Sigmoid colon (tissue), 3 donors: ENCODE data around the gene MSL3.

Experiments used
- POLR2A ChIP-seq, 2 donors: fragments of 450-650 bp; IDR thresholded peaks; one replicate each; pipeline ENCODE4 v1.6.1; 2016; ENCODE audit warnings: antibody characterized with exemption in 2 of 2, mild to moderate bottlenecking in 2 of 2, moderate library complexity in 2 of 2
- TF ChIP-seq, protein P1 (sequence below), 4 experiments: fragments of 450-650 bp in 3 of 4; fragments of 200-600 bp in 1 of 4; IDR thresholded peaks; one replicate each; pipeline ENCODE4 v1.5.1; 2016 to 2019; ENCODE audit warnings: antibody characterized with exemption in 4 of 4, mild to moderate bottlenecking in 3 of 4, moderate library complexity in 2 of 4

DNA sequence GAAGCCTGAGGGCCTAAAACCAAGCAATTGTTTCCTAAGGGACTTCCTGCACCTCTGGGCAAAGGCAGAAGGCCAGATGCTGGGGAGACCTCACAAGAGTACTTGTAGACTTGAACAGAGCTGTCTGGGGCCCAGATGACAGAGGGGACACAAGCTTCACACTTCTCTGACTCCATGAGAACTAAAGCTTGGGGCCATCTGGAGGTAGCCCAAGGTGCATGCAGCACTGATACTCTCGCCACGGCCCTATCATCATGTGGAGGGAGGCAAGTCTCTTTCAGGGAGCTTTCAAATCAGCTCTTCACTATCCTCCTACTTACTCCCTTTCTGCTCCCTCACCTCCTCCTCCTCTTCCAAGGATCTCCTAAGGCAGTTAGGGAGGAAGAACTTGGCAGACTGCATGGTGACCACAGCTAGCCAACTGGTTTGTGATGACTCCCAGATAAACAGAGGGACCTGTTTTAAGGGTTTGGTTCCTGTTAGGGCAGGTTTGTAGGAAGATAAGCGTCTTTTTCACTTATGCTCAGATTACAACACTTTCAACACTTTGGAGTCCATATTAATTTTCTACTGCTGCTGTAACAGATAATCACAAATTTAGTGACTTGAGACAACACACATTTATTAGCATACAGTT, 23.8 kb downstream of the MSL3 start:
- TF ChIP-seq POLR2A (IDR thresholded peaks at IDR 0.05): no peak
- TF ChIP-seq, protein P1, sequence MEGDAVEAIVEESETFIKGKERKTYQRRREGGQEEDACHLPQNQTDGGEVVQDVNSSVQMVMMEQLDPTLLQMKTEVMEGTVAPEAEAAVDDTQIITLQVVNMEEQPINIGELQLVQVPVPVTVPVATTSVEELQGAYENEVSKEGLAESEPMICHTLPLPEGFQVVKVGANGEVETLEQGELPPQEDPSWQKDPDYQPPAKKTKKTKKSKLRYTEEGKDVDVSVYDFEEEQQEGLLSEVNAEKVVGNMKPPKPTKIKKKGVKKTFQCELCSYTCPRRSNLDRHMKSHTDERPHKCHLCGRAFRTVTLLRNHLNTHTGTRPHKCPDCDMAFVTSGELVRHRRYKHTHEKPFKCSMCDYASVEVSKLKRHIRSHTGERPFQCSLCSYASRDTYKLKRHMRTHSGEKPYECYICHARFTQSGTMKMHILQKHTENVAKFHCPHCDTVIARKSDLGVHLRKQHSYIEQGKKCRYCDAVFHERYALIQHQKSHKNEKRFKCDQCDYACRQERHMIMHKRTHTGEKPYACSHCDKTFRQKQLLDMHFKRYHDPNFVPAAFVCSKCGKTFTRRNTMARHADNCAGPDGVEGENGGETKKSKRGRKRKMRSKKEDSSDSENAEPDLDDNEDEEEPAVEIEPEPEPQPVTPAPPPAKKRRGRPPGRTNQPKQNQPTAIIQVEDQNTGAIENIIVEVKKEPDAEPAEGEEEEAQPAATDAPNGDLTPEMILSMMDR (IDR thresholded peaks at IDR 0.05): no peak
